LNCAP (cell line): ENCODE results near the gene KRT16.

Source experiments
- TF ChIP-seq, protein P1 (sequence below): fragments of 450-650 bp; IDR thresholded peaks from 2 replicates; pipeline ENCODE4 v1.5.1; 2017; ENCODE audit warnings: mild to moderate bottlenecking

KRT16 gene

GRCh38 chr17:41586863-41587495 is 25.6 kb downstream of the KRT16 start, which contains the start of gene KRT14:
Gene KRT14 (minus strand): TSS chr17:41586895. CDS start chr17:41586834, 61 bp downstream.
- TF ChIP-seq, protein P1, sequence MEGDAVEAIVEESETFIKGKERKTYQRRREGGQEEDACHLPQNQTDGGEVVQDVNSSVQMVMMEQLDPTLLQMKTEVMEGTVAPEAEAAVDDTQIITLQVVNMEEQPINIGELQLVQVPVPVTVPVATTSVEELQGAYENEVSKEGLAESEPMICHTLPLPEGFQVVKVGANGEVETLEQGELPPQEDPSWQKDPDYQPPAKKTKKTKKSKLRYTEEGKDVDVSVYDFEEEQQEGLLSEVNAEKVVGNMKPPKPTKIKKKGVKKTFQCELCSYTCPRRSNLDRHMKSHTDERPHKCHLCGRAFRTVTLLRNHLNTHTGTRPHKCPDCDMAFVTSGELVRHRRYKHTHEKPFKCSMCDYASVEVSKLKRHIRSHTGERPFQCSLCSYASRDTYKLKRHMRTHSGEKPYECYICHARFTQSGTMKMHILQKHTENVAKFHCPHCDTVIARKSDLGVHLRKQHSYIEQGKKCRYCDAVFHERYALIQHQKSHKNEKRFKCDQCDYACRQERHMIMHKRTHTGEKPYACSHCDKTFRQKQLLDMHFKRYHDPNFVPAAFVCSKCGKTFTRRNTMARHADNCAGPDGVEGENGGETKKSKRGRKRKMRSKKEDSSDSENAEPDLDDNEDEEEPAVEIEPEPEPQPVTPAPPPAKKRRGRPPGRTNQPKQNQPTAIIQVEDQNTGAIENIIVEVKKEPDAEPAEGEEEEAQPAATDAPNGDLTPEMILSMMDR, result no peak

- TF ChIP-seq, protein P1, result no peak
These were observed 27.1 kb downstream of the KRT16 start for GRCh38 chr17:41585301-41586056.

DNA sequence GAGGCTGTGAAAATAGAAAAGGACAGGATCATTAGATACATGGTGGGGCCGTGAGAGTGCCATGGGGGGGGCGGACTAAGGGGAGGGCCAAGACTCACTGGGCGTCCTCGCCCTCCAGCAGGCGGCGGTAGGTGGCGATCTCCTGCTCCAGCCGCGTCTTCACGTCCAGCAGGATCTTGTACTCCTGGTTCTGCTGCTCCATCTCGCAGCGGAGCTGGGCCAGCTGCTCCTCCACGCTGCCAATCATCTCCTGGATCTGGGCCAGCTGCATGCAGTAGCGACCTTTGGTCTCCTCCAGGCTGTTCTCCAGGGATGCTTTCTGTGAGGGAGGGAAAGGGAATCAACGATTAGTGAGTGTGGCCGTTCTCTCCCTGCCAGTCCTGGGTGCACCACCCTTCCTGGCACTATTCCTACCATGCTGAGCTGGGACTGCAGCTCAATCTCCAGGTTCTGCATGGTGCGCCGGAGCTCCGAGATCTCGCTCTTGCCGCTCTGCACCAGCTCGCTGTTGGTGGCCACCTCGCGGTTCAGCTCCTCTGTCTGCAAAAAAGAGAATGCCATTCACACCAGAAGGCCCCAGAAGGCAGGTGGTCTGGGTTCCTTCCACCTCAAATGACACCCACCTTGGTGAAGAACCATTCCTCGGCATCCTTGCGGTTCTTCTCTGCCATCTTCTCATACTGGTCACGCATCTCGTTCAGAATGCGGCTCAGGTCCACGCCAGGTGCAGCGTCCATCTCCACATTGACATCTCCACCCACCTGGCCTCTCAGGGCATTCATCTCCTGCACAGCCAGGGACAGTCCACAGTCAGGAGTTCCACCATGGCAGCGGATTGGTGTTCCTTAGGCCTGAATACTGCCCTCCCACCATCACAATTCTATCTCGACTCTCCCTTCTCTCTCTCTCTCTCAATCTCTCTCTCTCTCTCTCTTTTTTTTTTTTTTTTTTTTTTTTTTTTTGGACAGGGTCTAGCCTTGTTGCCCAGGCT is 29.1 kb downstream of the KRT16 start:
- TF ChIP-seq, protein P1, result peak; percentile 41; the same call in 1 of the 2 replicates

DNA sequence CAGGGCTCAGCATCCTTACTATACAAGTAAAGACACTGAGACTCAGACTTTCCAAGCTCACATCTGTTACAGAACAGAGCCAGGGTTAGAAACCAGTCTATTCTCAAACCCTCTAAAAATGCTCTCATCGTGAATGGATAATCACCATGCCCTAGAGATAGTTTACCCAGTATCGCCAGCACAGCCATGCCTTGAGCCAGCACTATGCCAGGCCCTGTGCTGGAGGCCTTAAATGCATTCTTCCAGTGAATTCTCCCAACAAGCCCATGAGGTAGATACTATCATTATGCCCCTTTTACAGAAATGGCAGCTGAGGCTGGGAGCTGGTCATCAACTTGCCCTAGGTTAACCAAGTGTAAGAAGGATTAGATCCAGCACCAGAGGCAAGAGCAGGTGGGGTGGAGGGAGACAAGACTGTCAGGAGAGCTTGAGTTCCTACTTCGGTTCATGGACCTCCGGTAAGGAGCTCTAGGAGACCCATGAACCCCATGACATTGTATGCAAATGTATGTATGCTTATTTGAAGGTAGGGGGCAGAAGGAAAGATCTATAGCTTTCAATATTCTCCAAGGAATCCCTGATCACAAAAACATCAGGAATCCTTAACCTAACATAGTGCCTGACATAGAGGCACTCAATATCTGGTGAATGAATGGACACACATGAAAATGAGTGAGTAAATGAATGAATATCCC is 31.1 kb downstream of the KRT16 start:
- TF ChIP-seq, protein P1, result no peak

DNA sequence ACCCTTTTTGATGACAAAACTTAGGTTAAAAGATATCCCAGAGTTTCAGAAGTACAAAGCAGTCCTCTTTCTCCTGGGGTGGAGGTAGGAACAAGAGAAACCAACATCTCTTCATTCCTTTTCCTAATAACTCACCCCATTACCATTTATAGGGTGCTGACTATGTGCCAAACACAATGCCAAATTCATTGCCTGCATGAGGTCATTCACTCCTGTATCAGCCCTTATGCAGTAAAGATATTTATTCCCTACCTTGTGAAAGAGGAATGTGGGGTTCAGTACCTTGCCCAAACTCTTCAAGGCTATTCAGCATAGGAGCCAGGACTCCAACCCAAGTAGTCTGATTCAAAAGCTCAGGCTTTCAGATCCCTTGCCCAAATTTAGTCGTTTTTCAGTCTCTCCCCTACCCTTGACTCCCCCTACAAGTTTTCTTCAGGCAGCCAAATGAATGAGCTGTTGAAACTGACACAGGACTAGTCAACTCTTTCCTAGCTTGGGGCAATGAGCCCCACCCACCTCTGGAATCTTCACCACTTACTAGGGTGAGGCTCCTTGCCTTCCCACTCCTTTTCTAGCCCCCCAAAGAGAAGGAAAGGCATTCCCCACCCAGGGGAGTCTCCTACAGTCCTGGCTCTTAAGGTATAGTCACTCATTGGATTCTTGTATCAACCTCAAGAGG is 31.7 kb downstream of the KRT16 start:
- TF ChIP-seq, protein P1, result no peak

GRCh38 chr17:41580244-41580575 is 32.4 kb downstream of the KRT16 start:
- TF ChIP-seq, protein P1, result no peak
